Astrocyte (in vitro differentiated cells and primary cell): ENCODE results near the gene LEO1.

Experiments used
- CTCF ChIP-seq: IDR thresholded peaks from 2 replicates; pipeline ENCODE4 v1.5.1; 2011; ENCODE audit warnings: low read depth, mild to moderate bottlenecking, inconsistent platforms, low read length, moderate library complexity; ENCODE audit not compliant: insufficient read depth
- EZH2 ChIP-seq: IDR thresholded peaks from 2 replicates; pipeline ENCODE4 v1.6.1; 2012; ENCODE audit warnings: mild to moderate bottlenecking, low read length, inconsistent platforms; ENCODE audit not compliant: insufficient read depth

GRCh38 chr15:51888593-51889195 is 82.9 kb downstream of the LEO1 start:
- TF ChIP-seq CTCF (peak; percentile 80), EZH2 (no peak)
